H1 (cell line): ENCODE results near the gene SLC25A21. TPM values are rescaled to one million over a fixed set of nuclear protein-coding genes. Genes with fewer than 3 reads are reported as not detected.

Experiments
- CTCF ChIA-PET: fragments of 300-600 bp; sonication (Branson Sonifier 250); formaldehyde crosslinking; loops from one replicate; lab custom pipeline; 2021; ENCODE audit not compliant: partially characterized antibody; lab: Charles Lee
- POLR2A ChIA-PET: fragments of 300-600 bp; sonication (Branson Sonifier 250); formaldehyde crosslinking; loops from one replicate; lab custom pipeline; 2021; ENCODE audit warnings: inconsistent platforms; ENCODE audit not compliant: partially characterized antibody; lab: Charles Lee
- DNase-seq, 2 experiments: peaks; one replicate each; pipeline versions ENCODE4 v3.0.0 to v3.0.0-alpha.2; 2010 to 2022; ENCODE audit warnings: low spot score in 2 of 2, low read depth in 1 of 2, mixed read lengths in 1 of 2
- FAIRE-seq: peaks from 2 replicates; lab custom pipeline; 2011; peaks lifted over from hg19 to GRCh38; lab: Jason Lieb, UNC
- H2AFZ ChIP-seq: 2 replicates; pipeline ENCODE4 v1.8.1; 2012; ENCODE audit warnings: low read length, inconsistent platforms
- H2AK5ac ChIP-seq: 2 replicates; pipeline ENCODE4 v1.6.1; 2013; ENCODE audit warnings: low read depth, low read length
- H2BK120ac ChIP-seq: replicated peaks from 2 replicates; pipeline ENCODE3; 2013; ENCODE audit warnings: low read depth, low read length, inconsistent platforms
- H2BK12ac ChIP-seq: 2 replicates; pipeline ENCODE4 v1.6.1; 2013; ENCODE audit warnings: low read depth, low read length
- H2BK15ac ChIP-seq: 2 replicates; pipeline ENCODE4 v1.6.1; 2013; ENCODE audit warnings: low read length
- H2BK20ac ChIP-seq: 2 replicates; pipeline ENCODE4 v1.6.1; 2013; ENCODE audit warnings: low read length
- H2BK5ac ChIP-seq: 2 replicates; pipeline ENCODE4 v1.6.1; 2013; ENCODE audit warnings: low read depth, low read length
- H3K14ac ChIP-seq: 2 replicates; pipeline ENCODE4 v1.6.1; 2013; ENCODE audit warnings: inconsistent platforms; ENCODE audit not compliant: insufficient read length
- H3K18ac ChIP-seq: 2 replicates; pipeline ENCODE4 v1.6.1; 2013; ENCODE audit warnings: low read length; ENCODE audit errors: extremely low read depth
- H3K23ac ChIP-seq: 2 replicates; pipeline ENCODE4 v1.6.1; 2013; ENCODE audit warnings: inconsistent platforms; ENCODE audit not compliant: insufficient read length
- H3K23me2 ChIP-seq: 2 replicates; pipeline ENCODE4 v1.6.1; 2013; ENCODE audit warnings: low read depth, low read length
- H3K27ac ChIP-seq: 2 replicates; pipeline ENCODE4 v1.6.1; 2011; ENCODE audit warnings: low read depth, low read length, inconsistent platforms
- H3K27me3 ChIP-seq, 4 experiments: replicated peaks in 1 of 4; 1 replicate in 1 of 4; 2 replicates in 3 of 4; pipeline versions ENCODE4 v1.6.1 to v1.8.1; 2011 to 2013; ENCODE audit warnings: low read length in 3 of 4, mild to moderate bottlenecking in 3 of 4, inconsistent platforms in 2 of 4, mixed read lengths in 2 of 4, moderate library complexity in 1 of 4; ENCODE audit not compliant: control insufficient read depth in 3 of 4, insufficient read depth in 3 of 4; ENCODE audit errors: extremely low read depth in 1 of 4
- H3K36me3 ChIP-seq, 4 experiments: 2 replicates each; pipeline versions ENCODE4 v1.6.1 to v1.8.1; 2011 to 2013; ENCODE audit warnings: mild to moderate bottlenecking in 4 of 4, low read length in 3 of 4, moderate library complexity in 2 of 4, control low read depth in 1 of 4, inconsistent platforms in 1 of 4; ENCODE audit not compliant: insufficient read depth in 4 of 4, control insufficient read depth in 2 of 4
- H3K4ac ChIP-seq: replicated peaks from 2 replicates; pipeline ENCODE3; 2013; ENCODE audit warnings: low read length, low read depth, mixed read lengths, inconsistent platforms; ENCODE audit not compliant: insufficient read length
- H3K4me1 ChIP-seq, 4 experiments: replicated peaks in 1 of 4; 1 replicate in 1 of 4; 2 replicates in 3 of 4; pipeline versions ENCODE4 v1.6.1 to v1.8.1; 2011 to 2013; ENCODE audit warnings: low read length in 3 of 4, inconsistent platforms in 2 of 4, mixed read lengths in 1 of 4; ENCODE audit not compliant: insufficient read depth in 4 of 4, control insufficient read depth in 3 of 4
- H3K4me2 ChIP-seq, 2 experiments: 2 replicates each; pipeline versions ENCODE4 v1.6.1 to v1.8.1; 2011 to 2013; ENCODE audit warnings: low read depth in 2 of 2, low read length in 2 of 2, control low read depth in 1 of 2, inconsistent platforms in 1 of 2, mild to moderate bottlenecking in 1 of 2; ENCODE audit not compliant: insufficient read depth in 1 of 2
- H3K4me3 ChIP-seq, 4 experiments: fragments of 200-600, 300-600 bp in 1 of 4; sonication (generic), shearing (Covaris generic), sonication (Bioruptor Twin) in 1 of 4; 2 replicates each; pipeline versions ENCODE4 v1.5.1 to v1.8.1; 2011 to 2016; ENCODE audit warnings: low read length in 4 of 4, low read depth in 3 of 4, control low read depth in 2 of 4, inconsistent platforms in 2 of 4, mild to moderate bottlenecking in 2 of 4, mixed read lengths in 1 of 4, moderate library complexity in 1 of 4; ENCODE audit not compliant: insufficient read depth in 2 of 4; ENCODE audit errors: extremely low read depth in 1 of 4
- H3K56ac ChIP-seq: replicated peaks from 2 replicates; pipeline ENCODE3; 2013; ENCODE audit warnings: low read depth, mild to moderate bottlenecking, mixed read lengths, low read length, inconsistent platforms; ENCODE audit not compliant: insufficient read length
- H3K79me1 ChIP-seq: 2 replicates; pipeline ENCODE4 v1.6.1; 2013; ENCODE audit warnings: low read depth, low read length, control low read depth
- H3K79me2 ChIP-seq, 2 experiments: 2 replicates each; pipeline versions ENCODE4 v1.6.1 to v1.8.1; 2012 to 2013; ENCODE audit warnings: low read length in 2 of 2, mild to moderate bottlenecking in 2 of 2, inconsistent platforms in 1 of 2; ENCODE audit not compliant: insufficient read depth in 2 of 2, control insufficient read depth in 1 of 2
- H3K9ac ChIP-seq, 4 experiments: replicated peaks in 1 of 4; 1 replicate in 1 of 4; 2 replicates in 3 of 4; pipeline versions ENCODE4 v1.6.1 to v1.8.1; 2011 to 2013; ENCODE audit warnings: low read depth in 3 of 4, low read length in 3 of 4, control low read depth in 2 of 4, mild to moderate bottlenecking in 2 of 4, moderate library complexity in 2 of 4, inconsistent platforms in 1 of 4; ENCODE audit errors: extremely low read depth in 1 of 4
- H3K9me3 ChIP-seq, 2 experiments: 2 replicates each; pipeline versions ENCODE4 v1.6.1 to v1.8.1; 2012 to 2013; ENCODE audit warnings: mild to moderate bottlenecking in 2 of 2, moderate library complexity in 2 of 2, control low read depth in 1 of 2, inconsistent platforms in 1 of 2, low read depth in 1 of 2, low read length in 1 of 2, mixed read lengths in 1 of 2; ENCODE audit not compliant: insufficient read depth in 2 of 2
- H4K20me1 ChIP-seq, 2 experiments: replicated peaks in 1 of 2; 2 replicates each; pipeline versions ENCODE3 to v1.8.1; 2011 to 2013; ENCODE audit warnings: inconsistent platforms in 2 of 2, low read length in 2 of 2, mild to moderate bottlenecking in 1 of 2; ENCODE audit not compliant: insufficient read depth in 2 of 2, control insufficient read depth in 1 of 2
- H4K5ac ChIP-seq: 2 replicates; pipeline ENCODE4 v1.6.1; 2013; ENCODE audit warnings: low read length, low read depth, mixed read lengths, inconsistent platforms; ENCODE audit not compliant: insufficient read length
- H4K8ac ChIP-seq: 2 replicates; pipeline ENCODE4 v1.8.0; 2013; ENCODE audit warnings: mild to moderate bottlenecking, moderate library complexity, low read length, inconsistent platforms; ENCODE audit not compliant: insufficient read depth; ENCODE audit errors: extremely low read depth
- H4K91ac ChIP-seq: replicated peaks from 2 replicates; pipeline ENCODE3; 2013; ENCODE audit warnings: low read length, mixed read lengths, inconsistent platforms; ENCODE audit not compliant: insufficient read length
- EGR1 ChIP-seq: IDR thresholded peaks from 2 replicates; pipeline ENCODE4 v1.6.1; 2011; ENCODE audit warnings: low read depth, low read length, borderline replicate concordance
- HDAC2 ChIP-seq, 2 experiments: fragments of 300-600 bp in 1 of 2; sonication (generic) in 1 of 2; IDR thresholded peaks; 2 replicates each; pipeline ENCODE4 v1.6.1; 2011 to 2012; ENCODE audit warnings: low read depth in 2 of 2, low read length in 2 of 2, mild to moderate bottlenecking in 2 of 2, moderate library complexity in 2 of 2, borderline replicate concordance in 1 of 2, inconsistent platforms in 1 of 2
- KDM5A ChIP-seq: fragments of 200-600 bp; IDR thresholded peaks from 2 replicates; pipeline ENCODE4 v1.7.1; 2012; ENCODE audit warnings: mild to moderate bottlenecking, low read length, inconsistent platforms, mixed read lengths
- polyA plus RNA-seq, 7 experiments: library from polyadenylated mRNA; depleted of rRNA in 3 of 7; stranded (reverse) in 5 of 7; unstranded in 2 of 7; fragments of >200 nt in 5 of 7; fragments of 200-250 nt in 2 of 7; gene quantifications; 1 replicate in 5 of 7; 2 replicates in 1 of 7; 4 replicates in 1 of 7; pipeline versions ENCODE4 v1.2.1 to v1.2.3, GENCODE V29; 2011 to 2013; ENCODE audit warnings: missing spikeins in 2 of 7, mixed read lengths in 2 of 7
- total RNA-seq: library from RNA; stranded (reverse); fragmentation: NEBNext Ultra II Directional; extraction: Animal tissue kit (Norgen Biotek cat#: 25700); gene quantifications from 2 replicates; pipeline ENCODE4 v1.2.1, GENCODE V29; 2021
- TF ChIP-seq, protein P1 (sequence below): IDR thresholded peaks from 2 replicates; pipeline ENCODE4 v1.6.1; 2012; ENCODE audit warnings: low read length, inconsistent platforms

Gene SLC25A21
- total and polyA plus RNA-seq, 2 of the 8 experiments (the other 6 are each of a cell fraction or from before 2014, with no cell fraction given) = 6.9 to 15.7 TPM

DNA sequence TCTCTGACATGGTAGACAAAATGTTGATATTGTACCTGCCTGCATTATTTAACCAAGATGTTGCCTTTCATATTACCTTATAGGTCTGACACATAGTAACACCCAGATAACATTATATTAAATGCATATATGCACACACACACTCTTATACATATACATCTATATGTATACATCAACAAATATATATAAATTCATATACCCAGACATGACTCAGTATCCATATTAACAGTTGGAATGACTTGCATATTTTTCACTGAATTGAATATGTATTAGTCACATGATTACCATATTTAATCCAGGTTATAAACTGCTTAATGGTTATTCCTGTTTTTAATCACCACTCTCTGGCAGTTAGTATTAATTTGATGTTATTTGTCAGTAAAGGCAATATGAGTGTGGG is 425.5 kb downstream of the SLC25A21 start:
- Histone ChIP-seq H3K4ac (no peak overlapping the region), H2BK5ac (no peak overlapping the region), H3K27ac (no peak overlapping the region), H4K91ac (no peak overlapping the region), H3K9me3 (no peaks in the 10 kb centered on the region), H2BK120ac (no peak overlapping the region), H4K5ac (no peak overlapping the region), H3K18ac (no peak overlapping the region), H3K4me2 (no peak overlapping the region), H4K20me1 (peaks cover 0 to 2% of the 10 kb centered on the region in 2 experiments), H2BK12ac (no peak overlapping the region), H3K4me3 (no peak overlapping the region), H3K27me3 (no peaks in the 10 kb centered on the region), H3K36me3 (no peaks in the 10 kb centered on the region), H2BK15ac (no peak overlapping the region), H2BK20ac (no peak overlapping the region), H3K79me2 (no peaks in the 10 kb centered on the region), H4K8ac (no peak overlapping the region), H3K79me1 (no peaks in the 10 kb centered on the region), H3K23ac (no peak overlapping the region), H2AFZ (no peak overlapping the region), H2AK5ac (no peak overlapping the region), H3K4me1 (peaks cover 0 to 2% (median 0%) of the 10 kb centered on the region in 4 experiments; a peak in 1 of 7 replicates), H3K9ac (no peak overlapping the region), H3K56ac (no peak overlapping the region), H3K14ac (no peak overlapping the region), H3K23me2 (no peaks in the 10 kb centered on the region)
- ChIA-PET POLR2A (no interaction called here), CTCF (interaction anchor here (0.8 to 3.2 kb wide), 26 partner anchors 12 to 370 kb away, joined by 3 to 103 read pairs (median 4); no protein-coding TSS in a partner anchor)
- DNase-seq (no peak), FAIRE-seq (no peak)
- no peak for TF ChIP-seq EGR1
- no peak for TF ChIP-seq HDAC2 (IDR thresholded peaks at IDR 0.05; ENCODE audit: borderline replicate concordance in 1 of 2, low read depth in 2 of 2, low read length in 2 of 2)
- TF ChIP-seq, protein P1, sequence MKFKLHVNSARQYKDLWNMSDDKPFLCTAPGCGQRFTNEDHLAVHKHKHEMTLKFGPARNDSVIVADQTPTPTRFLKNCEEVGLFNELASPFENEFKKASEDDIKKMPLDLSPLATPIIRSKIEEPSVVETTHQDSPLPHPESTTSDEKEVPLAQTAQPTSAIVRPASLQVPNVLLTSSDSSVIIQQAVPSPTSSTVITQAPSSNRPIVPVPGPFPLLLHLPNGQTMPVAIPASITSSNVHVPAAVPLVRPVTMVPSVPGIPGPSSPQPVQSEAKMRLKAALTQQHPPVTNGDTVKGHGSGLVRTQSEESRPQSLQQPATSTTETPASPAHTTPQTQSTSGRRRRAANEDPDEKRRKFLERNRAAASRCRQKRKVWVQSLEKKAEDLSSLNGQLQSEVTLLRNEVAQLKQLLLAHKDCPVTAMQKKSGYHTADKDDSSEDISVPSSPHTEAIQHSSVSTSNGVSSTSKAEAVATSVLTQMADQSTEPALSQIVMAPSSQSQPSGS = no peak
- no peak for TF ChIP-seq KDM5A
